Stimulated activated CD4-positive, alpha-beta T cell treated with anti-CD3 and anti-CD28 coated beads, Interleukin-1b, Interleukin-23, amount 100 ng/mL, for 24 hours (primary cell): Measurements from ENCODE around the gene FBN1.

ENCODE experiments used
- DNase-seq, 4 experiments: peaks; one replicate each; pipeline ENCODE4 v3.0.0-alpha.2; 2020; ENCODE audit warnings: low read depth in 4 of 4, low spot score in 1 of 4

Gene FBN1

GRCh38 chr15:48407646-48408045 lies 237.9 kb downstream of the FBN1 start:
- DNase-seq, result no peak

DNA sequence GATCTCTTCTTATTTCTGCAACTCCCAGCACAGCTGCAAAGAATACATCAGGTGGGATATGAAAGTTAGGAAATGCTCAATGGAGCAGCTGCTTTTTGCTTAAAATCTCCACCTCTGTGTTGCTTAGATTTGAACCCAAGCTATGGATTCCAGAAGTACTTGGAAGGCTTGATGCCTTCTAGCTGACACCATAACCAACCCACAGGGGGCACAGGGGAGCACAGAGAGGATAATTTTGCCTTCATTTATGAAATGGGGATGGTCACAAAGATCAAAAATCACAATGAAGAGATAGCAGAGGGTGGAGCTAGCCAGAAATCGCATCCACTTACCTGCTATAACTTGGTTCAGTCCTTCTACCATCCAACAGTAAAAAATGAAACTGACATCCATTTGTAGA lies 238.6 kb downstream of the FBN1 start:
- no peak for DNase-seq

DNA sequence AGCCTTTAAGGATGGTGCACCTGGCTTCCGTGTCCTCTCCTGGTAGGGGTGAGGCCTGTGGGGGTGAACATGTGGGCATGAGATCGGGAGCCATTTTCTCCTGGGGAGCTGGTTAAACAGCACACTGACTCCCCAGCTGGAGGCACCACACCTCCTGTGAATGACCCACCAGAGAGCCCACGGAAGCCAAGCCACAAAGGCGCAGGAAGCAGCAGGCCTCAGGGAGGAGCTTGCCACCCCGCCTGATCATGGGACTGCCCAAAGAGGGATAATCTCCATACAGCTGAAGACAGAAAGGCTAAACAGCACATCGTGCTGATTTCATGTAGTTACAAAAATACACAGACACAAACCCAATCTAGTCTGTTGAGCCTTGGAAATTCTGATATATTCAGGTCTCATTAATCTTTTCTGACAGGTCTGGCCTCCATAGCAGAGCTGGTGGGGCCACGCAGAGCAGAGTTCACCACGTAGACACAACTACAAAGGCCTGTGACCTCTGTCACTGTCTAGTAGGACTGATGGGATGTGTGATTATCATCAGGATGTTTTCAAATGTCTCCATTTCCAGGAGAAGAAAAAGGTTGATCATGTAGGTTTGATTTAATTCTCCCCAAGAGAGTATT lies 239.1 kb downstream of the FBN1 start:
- DNase-seq, result no peak

GRCh38 chr15:48402427-48403177 lies 242.9 kb downstream of the FBN1 start:
- no peak for DNase-seq

GRCh38 chr15:48400086-48400485 lies 245.4 kb downstream of the FBN1 start:
- no peak for DNase-seq

DNA sequence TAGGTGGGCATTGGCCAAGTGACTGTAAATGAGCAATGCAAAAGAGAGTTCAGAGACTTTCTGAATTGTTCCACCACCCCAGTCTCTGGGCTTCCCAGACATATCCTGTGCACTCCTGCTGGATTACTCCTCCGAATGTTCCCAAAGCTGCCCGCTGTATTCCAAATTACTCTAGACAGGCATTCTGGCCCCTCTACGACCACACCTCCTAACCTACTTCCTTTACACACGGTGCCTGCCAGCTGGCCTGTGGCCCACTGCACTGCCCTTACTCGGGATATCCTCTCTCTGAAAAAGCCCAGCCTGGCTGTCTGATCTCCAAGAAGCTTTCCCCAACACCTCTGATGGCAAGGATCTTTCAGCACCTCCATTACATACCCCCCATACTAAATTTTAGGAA lies 247.7 kb downstream of the FBN1 start:
- no peak for DNase-seq

- DNase-seq, result no peak
Observed at GRCh38 chr15:48396020-48396419, 249.5 kb downstream of the FBN1 start.

DNA sequence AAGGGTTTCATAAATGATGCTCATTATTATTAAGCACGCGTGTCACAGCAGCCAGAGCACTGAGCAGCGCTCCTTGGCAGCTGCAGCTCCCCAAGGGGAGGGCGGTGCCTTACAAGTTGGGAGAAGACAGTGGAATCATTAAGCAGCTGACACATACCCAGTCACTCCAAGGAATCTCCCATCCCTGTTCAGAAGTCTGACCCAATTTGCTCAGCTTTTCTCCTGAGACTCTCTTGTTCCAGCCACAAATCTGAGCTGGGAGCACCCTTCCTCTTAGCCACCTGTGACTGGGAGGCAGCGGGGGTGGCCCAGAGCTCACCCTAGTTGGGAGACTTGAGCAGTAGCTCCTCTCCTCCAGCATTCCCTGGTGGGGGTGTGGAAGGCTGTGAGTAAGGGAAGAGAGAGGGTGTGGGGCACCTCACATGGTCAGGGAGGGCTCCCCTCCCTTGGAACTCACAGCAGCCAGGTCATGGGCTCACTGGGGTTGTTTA lies 249.9 kb downstream of the FBN1 start:
- no peak for DNase-seq

GRCh38 chr15:48394970-48395369 lies 250.5 kb downstream of the FBN1 start:
- DNase-seq, result no peak

GRCh38 chr15:48393645-48394506 lies 251.6 kb downstream of the FBN1 start:
- DNase-seq, result no peak

DNA sequence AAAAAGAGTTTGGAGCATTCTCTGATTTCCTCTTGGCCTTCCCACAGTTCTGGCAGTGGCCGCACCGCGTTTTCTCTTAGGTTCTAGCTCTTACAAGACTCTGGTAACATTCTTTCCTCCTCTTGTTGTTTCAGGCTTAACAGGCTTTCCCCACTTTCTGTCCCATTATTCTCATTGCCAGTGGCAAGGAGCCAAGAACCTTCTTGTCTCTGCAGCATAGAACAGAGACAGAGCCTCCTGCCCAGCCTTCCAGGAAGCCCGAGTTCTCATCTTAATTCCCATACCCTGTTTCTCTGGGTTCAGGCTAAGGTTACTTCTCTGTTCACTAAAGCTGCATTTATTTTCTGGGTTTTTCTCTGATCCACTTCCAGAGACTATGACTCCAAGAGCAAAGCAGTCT lies 253.2 kb downstream of the FBN1 start:
- DNase-seq, result no peak

DNA sequence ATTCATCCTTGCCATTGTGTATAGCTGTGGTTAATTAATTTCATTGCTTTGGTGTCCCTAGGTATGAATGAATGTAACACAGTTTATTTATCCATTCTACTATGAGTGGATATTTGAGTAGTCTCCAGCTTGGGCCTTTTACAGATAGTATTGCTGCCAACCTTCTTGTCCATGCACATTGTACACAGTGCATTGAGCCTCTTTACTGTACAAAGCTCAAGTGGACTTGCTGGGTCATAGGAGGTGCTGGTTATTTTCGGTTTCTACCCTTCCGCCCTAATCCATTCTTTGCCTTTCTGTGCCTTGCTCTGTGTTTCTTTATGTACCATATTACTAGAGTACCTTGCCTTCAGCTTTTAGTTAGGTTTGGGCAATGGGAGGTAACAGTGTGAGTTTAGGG lies 253.6 kb downstream of the FBN1 start:
- no peak for DNase-seq

GRCh38 chr15:48389691-48390143 lies 255.8 kb downstream of the FBN1 start:
- no peak for DNase-seq

GRCh38 chr15:48388910-48389309 lies 256.6 kb downstream of the FBN1 start:
- DNase-seq, result no peak

DNA sequence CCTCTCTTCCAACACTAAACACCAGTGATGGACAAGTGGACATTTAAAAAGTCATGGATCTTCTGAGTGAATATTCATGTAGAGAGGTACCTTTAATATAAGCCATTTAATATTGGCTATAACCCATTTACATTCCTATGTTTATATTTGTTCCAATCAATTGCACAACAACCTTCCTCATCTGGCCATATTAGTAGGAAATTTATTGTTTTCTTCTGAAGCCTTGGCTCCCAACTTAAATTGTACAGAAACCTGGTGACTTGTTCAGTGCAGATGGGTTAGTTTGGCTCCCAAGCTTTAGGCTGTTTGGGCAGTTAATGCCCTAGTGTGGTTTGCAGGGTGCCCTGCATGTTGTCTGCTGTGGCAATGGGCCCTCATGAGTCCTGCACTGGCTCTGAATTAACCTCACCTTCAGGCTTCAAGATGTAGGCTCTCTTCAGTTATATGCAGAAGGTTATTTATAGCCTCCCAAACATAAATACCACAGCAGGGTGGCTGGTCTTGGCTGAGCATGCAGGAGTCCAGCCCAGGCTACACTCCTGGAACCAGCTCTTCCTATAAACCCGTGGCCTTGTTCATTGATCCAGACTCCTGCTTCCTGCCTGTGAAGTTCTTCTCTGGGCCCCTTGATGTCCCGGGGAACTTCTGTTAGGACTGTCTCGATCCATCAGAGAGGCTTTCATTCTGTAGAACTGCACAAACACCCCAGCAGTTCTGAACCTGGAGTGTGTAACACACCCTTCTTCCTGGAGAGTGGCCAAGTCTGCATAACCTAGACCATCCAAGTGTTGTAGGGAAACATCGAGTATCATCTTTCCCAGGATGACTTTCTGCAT lies 257.3 kb downstream of the FBN1 start:
- no peak for DNase-seq

- DNase-seq, result no peak
Observed at GRCh38 chr15:48385031-48385830, 260.3 kb downstream of the FBN1 start.

GRCh38 chr15:48384616-48385015 lies 260.9 kb downstream of the FBN1 start:
- DNase-seq, result no peak

DNA sequence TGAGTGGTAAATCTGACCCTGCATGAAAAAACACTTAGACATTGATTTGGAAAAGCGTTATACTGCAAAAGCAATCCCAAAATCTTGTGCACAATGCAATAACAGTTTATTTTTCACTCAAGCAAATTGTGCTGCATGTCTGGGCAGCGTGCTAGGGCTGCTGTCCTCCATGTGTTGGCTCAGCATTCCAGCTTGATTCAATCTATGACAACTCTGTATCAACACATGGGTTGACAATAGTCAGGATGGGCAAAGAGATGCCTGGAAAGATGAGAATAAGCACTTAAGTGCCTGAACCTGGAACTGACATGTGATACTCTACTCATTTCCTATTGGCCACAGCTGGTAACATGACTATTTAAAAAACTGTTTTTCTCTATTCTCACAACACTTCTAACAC lies 262.5 kb downstream of the FBN1 start:
- DNase-seq, result no peak

DNA sequence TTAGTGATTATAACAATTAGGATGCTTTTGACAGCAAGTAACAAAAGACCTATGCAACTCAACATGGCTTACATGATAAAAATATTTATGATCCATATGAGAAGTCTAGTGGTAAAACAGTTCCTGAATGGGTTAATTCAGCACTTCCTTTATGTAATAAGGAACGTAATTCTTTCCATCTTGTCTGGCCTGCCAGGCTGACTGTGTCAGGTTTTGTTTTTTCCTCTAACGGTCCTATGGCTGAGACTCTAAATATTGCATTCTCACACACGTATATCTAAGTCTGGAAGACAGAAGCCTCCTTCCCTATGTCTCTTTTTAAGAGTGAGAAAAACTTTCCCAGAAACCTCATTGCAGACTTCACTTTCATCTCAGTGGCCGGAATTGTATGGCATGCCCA lies 263.6 kb downstream of the FBN1 start:
- DNase-seq, result no peak

DNA sequence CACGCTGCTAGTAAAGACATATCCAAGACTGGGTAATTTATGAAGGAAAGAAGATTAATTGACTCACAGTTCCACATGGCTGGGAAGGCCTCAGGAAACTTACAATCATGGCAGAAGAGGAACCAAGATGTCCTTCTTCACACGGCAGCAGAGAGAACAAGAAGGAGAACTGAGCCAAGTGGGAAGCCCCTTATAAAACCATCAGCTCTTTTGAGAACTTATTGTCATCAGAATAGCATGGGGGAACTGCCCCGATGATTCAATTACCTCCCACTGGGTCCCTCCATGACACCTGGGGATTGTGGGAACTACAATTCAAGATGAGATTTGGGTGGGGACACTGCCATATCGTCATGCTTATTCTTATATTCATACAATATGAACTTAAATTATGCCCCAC lies 265.3 kb downstream of the FBN1 start:
- no peak for DNase-seq
